HEK293 (cell line): ENCODE results near the gene SLC3A2.

Experiments
- HOXA7 ChIP-seq: sonication (generic); formaldehyde crosslinking; IDR thresholded peaks from 2 replicates; pipeline ENCODE4 v1.8.1; 2022; ENCODE audit warnings: missing genetic modification reagents, borderline replicate concordance
- MZF1 ChIP-seq: fragments of 450-650 bp; formaldehyde crosslinking; IDR thresholded peaks from 2 replicates; pipeline ENCODE4 v1.5.1; 2017; ENCODE audit warnings: missing biosample characterization, missing genetic modification characterization, borderline replicate concordance
- YY1 ChIP-seq: fragments of 450-650 bp; formaldehyde crosslinking; IDR thresholded peaks from 2 replicates; pipeline ENCODE4 v1.5.1; 2018; ENCODE audit warnings: missing biosample characterization, missing genetic modification characterization
- ZNF155 ChIP-seq: fragments of 450-650 bp; formaldehyde crosslinking; IDR thresholded peaks from 2 replicates; pipeline ENCODE4 v1.5.1; 2016; ENCODE audit warnings: missing biosample characterization, missing genetic modification characterization
- ZNF16 ChIP-seq: fragments of 450-650 bp; formaldehyde crosslinking; IDR thresholded peaks from 2 replicates; pipeline ENCODE4 v1.5.1; 2016; ENCODE audit warnings: low read depth, missing biosample characterization, missing genetic modification characterization
- ZNF335 ChIP-seq: fragments of 450-650 bp; formaldehyde crosslinking; conservative IDR thresholded peaks from 2 replicates; pipeline ENCODE4 v1.5.1; 2016; ENCODE audit warnings: missing biosample characterization, missing genetic modification characterization
- ZNF394 ChIP-seq: fragments of 450-650 bp; formaldehyde crosslinking; IDR thresholded peaks from 2 replicates; pipeline ENCODE4 v1.5.1; 2016; ENCODE audit warnings: missing biosample characterization, missing genetic modification characterization, mild to moderate bottlenecking, moderate library complexity, borderline replicate concordance
- ZNF404 ChIP-seq: fragments of 450-650 bp; formaldehyde crosslinking; IDR thresholded peaks from 2 replicates; pipeline ENCODE4 v1.5.1; 2017; ENCODE audit warnings: missing biosample characterization, missing genetic modification characterization
- ZNF530 ChIP-seq: fragments of 450-650 bp; formaldehyde crosslinking; IDR thresholded peaks from 2 replicates; pipeline ENCODE4 v1.5.1; 2016; ENCODE audit warnings: low read depth, missing biosample characterization, missing genetic modification characterization
- ZNF548 ChIP-seq: fragments of 450-650 bp; formaldehyde crosslinking; IDR thresholded peaks from 2 replicates; pipeline ENCODE4 v1.5.1; 2016; ENCODE audit warnings: missing biosample characterization, missing genetic modification characterization
- TF ChIP-seq, protein P1 (sequence below): fragments of 450-650 bp; formaldehyde crosslinking; IDR thresholded peaks from 2 replicates; pipeline ENCODE4 v1.5.1; 2016; ENCODE audit warnings: missing biosample characterization, missing genetic modification characterization
- TF ChIP-seq, protein P2 (sequence below): fragments of 450-650 bp; formaldehyde crosslinking; optimal IDR thresholded peaks from 2 replicates; pipeline ENCODE3; 2016; ENCODE audit warnings: missing biosample characterization, mild to moderate bottlenecking, missing genetic modification characterization
- TF ChIP-seq, protein P3 (sequence below): fragments of 450-650 bp; formaldehyde crosslinking; IDR thresholded peaks from 2 replicates; pipeline ENCODE4 v1.5.1; 2016; ENCODE audit warnings: missing biosample characterization, missing genetic modification characterization
- TF ChIP-seq, protein P4 (sequence below): fragments of 450-650 bp; formaldehyde crosslinking; IDR thresholded peaks from 2 replicates; pipeline ENCODE4 v1.5.1; 2016; ENCODE audit warnings: missing biosample characterization, missing genetic modification characterization, low read depth

DNA sequence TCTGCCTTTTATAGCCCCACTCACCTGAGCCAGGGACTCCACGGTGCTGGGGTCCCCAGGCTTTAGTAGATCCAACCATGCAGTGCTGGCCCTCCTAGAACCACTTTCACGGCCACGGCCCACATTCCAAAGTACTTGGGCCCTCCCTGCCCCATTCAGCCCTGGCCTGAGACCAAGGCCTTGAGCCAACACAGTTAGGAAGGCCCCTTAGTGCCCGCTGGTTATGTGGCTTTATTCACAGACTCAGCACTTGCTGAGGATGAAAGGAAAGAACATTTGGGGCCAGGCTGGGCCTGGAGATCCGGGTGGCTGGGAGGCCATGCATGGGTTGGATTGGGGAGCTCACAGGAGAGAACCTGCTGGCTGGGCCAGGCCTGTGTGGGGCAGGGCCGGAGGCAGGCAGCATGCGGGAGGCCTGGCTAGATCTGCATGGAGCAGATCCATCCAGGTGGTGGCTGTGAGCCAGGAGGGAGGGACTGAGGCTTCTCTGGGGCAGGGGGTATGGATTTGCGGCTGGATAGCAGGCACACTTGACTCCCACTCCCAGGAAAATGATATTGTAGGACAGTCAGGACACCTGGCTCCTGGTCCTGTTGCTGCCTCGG is 27.9 kb downstream of the SLC3A2 start:
- no peak for TF ChIP-seq MZF1 (tag by site-specific recombination)
- TF ChIP-seq, protein P1, sequence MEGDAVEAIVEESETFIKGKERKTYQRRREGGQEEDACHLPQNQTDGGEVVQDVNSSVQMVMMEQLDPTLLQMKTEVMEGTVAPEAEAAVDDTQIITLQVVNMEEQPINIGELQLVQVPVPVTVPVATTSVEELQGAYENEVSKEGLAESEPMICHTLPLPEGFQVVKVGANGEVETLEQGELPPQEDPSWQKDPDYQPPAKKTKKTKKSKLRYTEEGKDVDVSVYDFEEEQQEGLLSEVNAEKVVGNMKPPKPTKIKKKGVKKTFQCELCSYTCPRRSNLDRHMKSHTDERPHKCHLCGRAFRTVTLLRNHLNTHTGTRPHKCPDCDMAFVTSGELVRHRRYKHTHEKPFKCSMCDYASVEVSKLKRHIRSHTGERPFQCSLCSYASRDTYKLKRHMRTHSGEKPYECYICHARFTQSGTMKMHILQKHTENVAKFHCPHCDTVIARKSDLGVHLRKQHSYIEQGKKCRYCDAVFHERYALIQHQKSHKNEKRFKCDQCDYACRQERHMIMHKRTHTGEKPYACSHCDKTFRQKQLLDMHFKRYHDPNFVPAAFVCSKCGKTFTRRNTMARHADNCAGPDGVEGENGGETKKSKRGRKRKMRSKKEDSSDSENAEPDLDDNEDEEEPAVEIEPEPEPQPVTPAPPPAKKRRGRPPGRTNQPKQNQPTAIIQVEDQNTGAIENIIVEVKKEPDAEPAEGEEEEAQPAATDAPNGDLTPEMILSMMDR (tag by site-specific recombination): no peak
- TF ChIP-seq, protein P2, sequence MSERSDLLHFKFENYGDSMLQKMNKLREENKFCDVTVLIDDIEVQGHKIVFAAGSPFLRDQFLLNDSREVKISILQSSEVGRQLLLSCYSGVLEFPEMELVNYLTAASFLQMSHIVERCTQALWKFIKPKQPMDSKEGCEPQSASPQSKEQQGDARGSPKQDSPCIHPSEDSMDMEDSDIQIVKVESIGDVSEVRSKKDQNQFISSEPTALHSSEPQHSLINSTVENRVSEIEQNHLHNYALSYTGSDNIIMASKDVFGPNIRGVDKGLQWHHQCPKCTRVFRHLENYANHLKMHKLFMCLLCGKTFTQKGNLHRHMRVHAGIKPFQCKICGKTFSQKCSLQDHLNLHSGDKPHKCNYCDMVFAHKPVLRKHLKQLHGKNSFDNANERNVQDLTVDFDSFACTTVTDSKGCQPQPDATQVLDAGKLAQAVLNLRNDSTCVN: no peak
- TF ChIP-seq HOXA7 (CRISPR knock-in tag): no peak
- no peak for TF ChIP-seq ZNF530 (tag by site-specific recombination)
- TF ChIP-seq YY1 (tag by site-specific recombination): no peak
- TF ChIP-seq ZNF548 (tag by site-specific recombination): no peak
- TF ChIP-seq, protein P3, sequence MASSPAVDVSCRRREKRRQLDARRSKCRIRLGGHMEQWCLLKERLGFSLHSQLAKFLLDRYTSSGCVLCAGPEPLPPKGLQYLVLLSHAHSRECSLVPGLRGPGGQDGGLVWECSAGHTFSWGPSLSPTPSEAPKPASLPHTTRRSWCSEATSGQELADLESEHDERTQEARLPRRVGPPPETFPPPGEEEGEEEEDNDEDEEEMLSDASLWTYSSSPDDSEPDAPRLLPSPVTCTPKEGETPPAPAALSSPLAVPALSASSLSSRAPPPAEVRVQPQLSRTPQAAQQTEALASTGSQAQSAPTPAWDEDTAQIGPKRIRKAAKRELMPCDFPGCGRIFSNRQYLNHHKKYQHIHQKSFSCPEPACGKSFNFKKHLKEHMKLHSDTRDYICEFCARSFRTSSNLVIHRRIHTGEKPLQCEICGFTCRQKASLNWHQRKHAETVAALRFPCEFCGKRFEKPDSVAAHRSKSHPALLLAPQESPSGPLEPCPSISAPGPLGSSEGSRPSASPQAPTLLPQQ (tag by site-specific recombination): no peak
- no peak for TF ChIP-seq ZNF335
- TF ChIP-seq, protein P4, sequence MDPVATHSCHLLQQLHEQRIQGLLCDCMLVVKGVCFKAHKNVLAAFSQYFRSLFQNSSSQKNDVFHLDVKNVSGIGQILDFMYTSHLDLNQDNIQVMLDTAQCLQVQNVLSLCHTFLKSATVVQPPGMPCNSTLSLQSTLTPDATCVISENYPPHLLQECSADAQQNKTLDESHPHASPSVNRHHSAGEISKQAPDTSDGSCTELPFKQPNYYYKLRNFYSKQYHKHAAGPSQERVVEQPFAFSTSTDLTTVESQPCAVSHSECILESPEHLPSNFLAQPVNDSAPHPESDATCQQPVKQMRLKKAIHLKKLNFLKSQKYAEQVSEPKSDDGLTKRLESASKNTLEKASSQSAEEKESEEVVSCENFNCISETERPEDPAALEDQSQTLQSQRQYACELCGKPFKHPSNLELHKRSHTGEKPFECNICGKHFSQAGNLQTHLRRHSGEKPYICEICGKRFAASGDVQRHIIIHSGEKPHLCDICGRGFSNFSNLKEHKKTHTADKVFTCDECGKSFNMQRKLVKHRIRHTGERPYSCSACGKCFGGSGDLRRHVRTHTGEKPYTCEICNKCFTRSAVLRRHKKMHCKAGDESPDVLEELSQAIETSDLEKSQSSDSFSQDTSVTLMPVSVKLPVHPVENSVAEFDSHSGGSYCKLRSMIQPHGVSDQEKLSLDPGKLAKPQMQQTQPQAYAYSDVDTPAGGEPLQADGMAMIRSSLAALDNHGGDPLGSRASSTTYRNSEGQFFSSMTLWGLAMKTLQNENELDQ (tag by site-specific recombination): no peak
- TF ChIP-seq ZNF155 (tag by site-specific recombination): no peak
- no peak for TF ChIP-seq ZNF404
- TF ChIP-seq ZNF16 (tag by site-specific recombination): no peak
- no peak for TF ChIP-seq ZNF394
